Articular chondrocyte of knee joint (primary cell): Measurements from ENCODE around the gene SLC48A1. TPM values are rescaled to one million over a fixed set of nuclear protein-coding genes. Genes with fewer than 3 reads are reported as not detected.

Source experiments
- total RNA-seq: library from RNA; depleted of rRNA; stranded (reverse); fragments of >200 nt; gene quantifications from 2 replicates; pipeline ENCODE4 v1.2.3, GENCODE V29; 2012

SLC48A1 gene
- 25.3 and 28.1 TPM in 2 replicates for total RNA-seq

GRCh38 chr12:47773062-47773857, at the start of gene SLC48A1:
TSS of gene SLC48A1 (plus strand) at chr12:47773238. CDS start at chr12:47773305, 67 bp downstream.

GRCh38 chr12:47725091-47725772, 47.8 kb upstream of the SLC48A1 start, which contains the start of gene ENDOU:
TSS of gene ENDOU (minus strand) at chr12:47725490. CDS start at chr12:47725413, 77 bp downstream.

GRCh38 chr12:47758834-47759690, 14.0 kb upstream of the SLC48A1 start, which contains the start of gene RAPGEF3:
TSS of gene RAPGEF3 (minus strand) at chr12:47758880. CDS start at chr12:47758556, 324 bp downstream.

GRCh38 chr12:47819896-47820630, 47.0 kb downstream of the SLC48A1 start, which contains the start of gene HDAC7:
TSS of gene HDAC7 (minus strand) at chr12:47819903. CDS start at chr12:47819785, 118 bp downstream.

Other genes with a start within 250 kb of the SLC48A1 start
- 21.6 and 21.7 TPM in 2 replicates for gene RPAP3, start 67.2 kb upstream of the SLC48A1 start, total RNA-seq
- 0.11 and 0.78 TPM in 2 replicates for gene ENDOU, start 47.7 kb upstream of the SLC48A1 start, total RNA-seq
- 14.2 and 18.6 TPM in 2 replicates for gene RAPGEF3, start 14.4 kb upstream of the SLC48A1 start, total RNA-seq
- gene HDAC7, start 46.7 kb downstream of the SLC48A1 start, total RNA-seq, result 36.3 and 49.0 TPM in 2 replicates
- gene VDR, start 131.8 kb downstream of the SLC48A1 start, total RNA-seq, result 18.9 and 19.1 TPM in 2 replicates
- 79.4 and 89.9 TPM in 2 replicates for gene TMEM106C, start 190.4 kb downstream of the SLC48A1 start, total RNA-seq
- gene COL2A1, start 231.2 kb downstream of the SLC48A1 start, total RNA-seq, result 3.2 and 3.5 TPM in 2 replicates